GM12878 (cell line): ENCODE results near the gene OSBPL2. TPM values are rescaled to one million over a fixed set of nuclear protein-coding genes. Genes with fewer than 3 reads are reported as not detected.

Source experiments
- ATAC-seq: fragments of 200-7000 bp; cut with Tn5 transposase; 3 replicates; pipeline ENCODE4 v1.9.1; 2020; ENCODE audit warnings: mild to moderate bottlenecking, moderate library complexity
- BruUV-seq: library from RNA; stranded (reverse); fragments of 400-500 nt; replicated peaks from 2 replicates; lab custom pipeline; 2021; lab: Mats Ljungman, UMichigan
- CTCF ChIA-PET: fragments of 300-600 bp; sonication (Branson Sonifier 250); formaldehyde crosslinking; extraction: SDS; loops from one replicate; lab custom pipeline; 2021; ENCODE audit warnings: inconsistent platforms; lab: Yijun Ruan, JAX
- POLR2A ChIA-PET: fragments of 350-600 bp; formaldehyde crosslinking; extraction: SDS; loops from one replicate; lab custom pipeline; 2021; ENCODE audit warnings: inconsistent platforms; lab: Charles Lee
- RAD21 ChIA-PET: fragments of 300-600 bp; sonication (Branson Sonifier 250); formaldehyde crosslinking; loops from one replicate; lab custom pipeline; 2023; ENCODE audit warnings: antibody characterized with exemption; ENCODE audit not compliant: unreplicated experiment; lab: Charles Lee
- SMC1A ChIA-PET: fragments of 300-600 bp; sonication (Branson Sonifier 250); formaldehyde crosslinking; loops from one replicate; lab custom pipeline; 2023; ENCODE audit not compliant: unreplicated experiment, uncharacterized antibody; lab: Charles Lee
- DNase-seq: peaks from one replicate; pipeline ENCODE4 v3.0.0-alpha.2; 2011; ENCODE audit warnings: low read depth, low spot score
- FAIRE-seq: peaks from 3 replicates; lab custom pipeline; 2011; peaks lifted over from hg19 to GRCh38; lab: Jason Lieb, UNC
- H2AFZ ChIP-seq: 2 replicates; pipeline ENCODE4 v1.6.0; 2011; ENCODE audit warnings: low read depth, low read length, control low read depth; ENCODE audit not compliant: control insufficient read depth
- H3K27ac ChIP-seq: 2 replicates; pipeline ENCODE4 v1.5.1; 2011; ENCODE audit warnings: control low read depth; ENCODE audit not compliant: control insufficient read depth, insufficient read depth
- H3K27me3 ChIP-seq, 2 experiments: replicated peaks in 1 of 2; 2 replicates each; pipeline versions ENCODE4 v1.6.0 to v1.6.1; 2011; ENCODE audit warnings: low read length in 1 of 2; ENCODE audit not compliant: control insufficient read depth in 2 of 2, insufficient read depth in 2 of 2
- H3K36me3 ChIP-seq, 2 experiments: 2 replicates each; pipeline ENCODE4 v1.5.1; 2011; ENCODE audit warnings: low read length in 1 of 2; ENCODE audit not compliant: control insufficient read depth in 2 of 2, insufficient read depth in 2 of 2
- H3K4me1 ChIP-seq: 2 replicates; pipeline ENCODE4 v1.6.1; 2011; ENCODE audit warnings: mild to moderate bottlenecking, low read length, moderate library complexity, mixed read lengths; ENCODE audit not compliant: control insufficient read depth, insufficient read depth
- H3K4me2 ChIP-seq: 2 replicates; pipeline ENCODE4 v1.6.0; 2011; ENCODE audit warnings: control low read depth; ENCODE audit not compliant: control insufficient read depth, insufficient read depth
- H3K4me3 ChIP-seq: fragments of 200-600 bp; sonication (generic); 2 replicates; pipeline ENCODE4 v1.5.1; 2016
- H3K79me2 ChIP-seq: 2 replicates; pipeline ENCODE4 v1.6.0; 2011; ENCODE audit warnings: low read length; ENCODE audit not compliant: control insufficient read depth, insufficient read depth
- H3K9ac ChIP-seq: 2 replicates; pipeline ENCODE4 v1.8.0; 2011; ENCODE audit warnings: low read length, control low read depth, mixed read lengths; ENCODE audit not compliant: control insufficient read depth, insufficient read depth
- H3K9me3 ChIP-seq: replicated peaks from 3 replicates; pipeline ENCODE4 v1.5.1; 2011; ENCODE audit warnings: mild to moderate bottlenecking, low read length; ENCODE audit not compliant: control insufficient read depth, insufficient read depth
- H4K20me1 ChIP-seq: 2 replicates; pipeline ENCODE4 v1.6.0; 2011; ENCODE audit not compliant: control insufficient read depth, insufficient read depth
- ATF7 ChIP-seq: fragments of 450-650 bp; IDR thresholded peaks from 2 replicates; pipeline ENCODE4 v1.6.1; 2016; ENCODE audit warnings: low read depth, mild to moderate bottlenecking
- CHD2 ChIP-seq: IDR thresholded peaks from 2 replicates; pipeline ENCODE4 v1.6.1; 2011; ENCODE audit warnings: low read depth, low read length, improper control_type of control experiment, borderline replicate concordance
- CREB1 ChIP-seq: IDR thresholded peaks from 2 replicates; pipeline ENCODE4 v1.6.1; 2012; ENCODE audit warnings: low read depth, mild to moderate bottlenecking, inconsistent platforms
- ELK1 ChIP-seq: IDR thresholded peaks from 2 replicates; pipeline ENCODE4 v1.6.1; 2012; ENCODE audit warnings: low read depth, low read length, improper control_type of control experiment
- ESRRA ChIP-seq: IDR thresholded peaks from 2 replicates; pipeline ENCODE4 v1.6.1; 2012; ENCODE audit warnings: mild to moderate bottlenecking, low read length, improper control_type of control experiment
- KDM1A ChIP-seq: fragments of 200-600 bp; sonication (generic); IDR thresholded peaks from 2 replicates; pipeline ENCODE4 v1.6.1; 2016; ENCODE audit warnings: borderline replicate concordance
- NR2C1 ChIP-seq: fragments of 450-650 bp; IDR thresholded peaks from 2 replicates; pipeline ENCODE4 v1.6.1; 2017; ENCODE audit warnings: antibody characterized with exemption, mild to moderate bottlenecking, moderate library complexity
- PAX5 ChIP-seq: IDR thresholded peaks from 2 replicates; pipeline ENCODE4 v1.6.1; 2011; ENCODE audit warnings: low read depth, low read length, borderline replicate concordance
- ZNF207 ChIP-seq: fragments of 450-650 bp; IDR thresholded peaks from 2 replicates; pipeline ENCODE4 v1.6.1; 2014; ENCODE audit warnings: antibody characterized with exemption, mild to moderate bottlenecking, borderline replicate concordance
- WGBS: methylation state at CpG from one replicate; pipeline ENCODE4 v1.1.6; 2016; ENCODE audit warnings: low lambda C conversion rate; ENCODE audit not compliant: insufficient replicate concordance, insufficient coverage; ENCODE audit errors: missing lambda C conversion rate; 5-methylcytosine and 5-hydroxymethylcytosine counted together
- in situ Hi-C: fragments of 300-500 bp; cut with MboI; formaldehyde crosslinking; loops from 9 replicates; pipeline ENCODE4 v1.14.3; 2018; ENCODE audit warnings: mixed read lengths
- intact Hi-C: fragments of 100-400 bp; cut with micrococcal nuclease; formaldehyde crosslinking; loops from one replicate; pipeline ENCODE4 v1.14.2; 2022; ENCODE audit not compliant: unreplicated experiment
- polyA plus RNA-seq, 11 experiments: library from polyadenylated mRNA; depleted of rRNA in 4 of 11; unstranded in 6 of 11; stranded (reverse) in 5 of 11; fragments of >200 nt; fragmentation: Nextera tagmentation in 4 of 11; fragmentation: Illumina TruSeq in 1 of 11; extraction: Ambion mirVana in 4 of 11; extraction: Trizol in 1 of 11; gene quantifications; 1 replicate in 1 of 11; 2 replicates in 10 of 11; pipeline versions ENCODE4 v1.2.1 to v1.2.3, GENCODE V29; 2011 to 2016; ENCODE audit warnings: inconsistent platforms in 2 of 11, missing spikeins in 2 of 11, low read depth in 1 of 11
- total RNA-seq, 4 experiments: library from RNA; depleted of rRNA in 3 of 4; stranded (reverse); fragments of >200 nt in 3 of 4; fragmentation: Illumina TruSeq in 1 of 4; extraction: Trizol in 1 of 4; gene quantifications; 2 replicates each; pipeline versions ENCODE4 v1.2.1 to v1.2.3, GENCODE V29; 2013 to 2021
- TF ChIP-seq, protein P1 (sequence below): fragments of 450-650 bp; IDR thresholded peaks from 2 replicates; pipeline ENCODE4 v1.6.1; 2017; ENCODE audit warnings: mild to moderate bottlenecking
- TF ChIP-seq, protein P2 (sequence below), 3 experiments: IDR thresholded peaks in 2 of 3; conservative IDR thresholded peaks in 1 of 3; 2 replicates each; pipeline ENCODE4 v1.5.1; 2011; ENCODE audit warnings: low read depth in 3 of 3, low read length in 3 of 3, mild to moderate bottlenecking in 3 of 3, control low read depth in 2 of 3, moderate library complexity in 2 of 3, inconsistent platforms in 1 of 3, mixed read lengths in 1 of 3; ENCODE audit not compliant: control insufficient read depth in 2 of 3, insufficient read depth in 1 of 3; ENCODE audit errors: extremely low read depth in 1 of 3

OSBPL2 gene
- total and polyA plus RNA-seq, 10 of the 15 experiments (the other 5 are each of a cell fraction or from before 2014, with no cell fraction given): 2.8 to 22.3 (median 14.7) TPM

GRCh38 chr20:62320581-62321354, 82.4 kb downstream of the OSBPL2 start:
- in situ Hi-C loops: no loop called here
- intact Hi-C loops: no loop called here
- H3K4me2 ChIP-seq: no peak overlapping the region
- H3K9ac ChIP-seq: no peak overlapping the region
- no peaks in the 10 kb centered on the region for H4K20me1 ChIP-seq
- H3K27me3 ChIP-seq: no peaks in the 10 kb centered on the region
- TF ChIP-seq, protein P1, sequence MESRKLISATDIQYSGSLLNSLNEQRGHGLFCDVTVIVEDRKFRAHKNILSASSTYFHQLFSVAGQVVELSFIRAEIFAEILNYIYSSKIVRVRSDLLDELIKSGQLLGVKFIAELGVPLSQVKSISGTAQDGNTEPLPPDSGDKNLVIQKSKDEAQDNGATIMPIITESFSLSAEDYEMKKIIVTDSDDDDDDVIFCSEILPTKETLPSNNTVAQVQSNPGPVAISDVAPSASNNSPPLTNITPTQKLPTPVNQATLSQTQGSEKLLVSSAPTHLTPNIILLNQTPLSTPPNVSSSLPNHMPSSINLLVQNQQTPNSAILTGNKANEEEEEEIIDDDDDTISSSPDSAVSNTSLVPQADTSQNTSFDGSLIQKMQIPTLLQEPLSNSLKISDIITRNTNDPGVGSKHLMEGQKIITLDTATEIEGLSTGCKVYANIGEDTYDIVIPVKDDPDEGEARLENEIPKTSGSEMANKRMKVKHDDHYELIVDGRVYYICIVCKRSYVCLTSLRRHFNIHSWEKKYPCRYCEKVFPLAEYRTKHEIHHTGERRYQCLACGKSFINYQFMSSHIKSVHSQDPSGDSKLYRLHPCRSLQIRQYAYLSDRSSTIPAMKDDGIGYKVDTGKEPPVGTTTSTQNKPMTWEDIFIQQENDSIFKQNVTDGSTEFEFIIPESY: no peak
- TF ChIP-seq ZNF207 (no peak), ELK1 (no peak), KDM1A (no peak), CREB1 (no peak), ATF7 (no peak), NR2C1 (no peak), CHD2 (no peak), PAX5 (no peak), ESRRA (no peak)
- TF ChIP-seq, protein P2, sequence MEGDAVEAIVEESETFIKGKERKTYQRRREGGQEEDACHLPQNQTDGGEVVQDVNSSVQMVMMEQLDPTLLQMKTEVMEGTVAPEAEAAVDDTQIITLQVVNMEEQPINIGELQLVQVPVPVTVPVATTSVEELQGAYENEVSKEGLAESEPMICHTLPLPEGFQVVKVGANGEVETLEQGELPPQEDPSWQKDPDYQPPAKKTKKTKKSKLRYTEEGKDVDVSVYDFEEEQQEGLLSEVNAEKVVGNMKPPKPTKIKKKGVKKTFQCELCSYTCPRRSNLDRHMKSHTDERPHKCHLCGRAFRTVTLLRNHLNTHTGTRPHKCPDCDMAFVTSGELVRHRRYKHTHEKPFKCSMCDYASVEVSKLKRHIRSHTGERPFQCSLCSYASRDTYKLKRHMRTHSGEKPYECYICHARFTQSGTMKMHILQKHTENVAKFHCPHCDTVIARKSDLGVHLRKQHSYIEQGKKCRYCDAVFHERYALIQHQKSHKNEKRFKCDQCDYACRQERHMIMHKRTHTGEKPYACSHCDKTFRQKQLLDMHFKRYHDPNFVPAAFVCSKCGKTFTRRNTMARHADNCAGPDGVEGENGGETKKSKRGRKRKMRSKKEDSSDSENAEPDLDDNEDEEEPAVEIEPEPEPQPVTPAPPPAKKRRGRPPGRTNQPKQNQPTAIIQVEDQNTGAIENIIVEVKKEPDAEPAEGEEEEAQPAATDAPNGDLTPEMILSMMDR (IDR thresholded peaks at IDR 0.05 in 2 of 3, conservative IDR thresholded peaks at IDR 0.05 in 1 of 3; ENCODE audit: control insufficient read depth in 2 of 3, extremely low read depth in 1 of 3, insufficient read depth in 1 of 3, low read depth in 3 of 3, low read length in 3 of 3): no peak
- DNase-seq (no peak), ATAC-seq (peak; percentile 61), FAIRE-seq (no peak)
- RAD21 ChIA-PET: no interaction called here
- SMC1A ChIA-PET: no interaction called here
- WGBS: 97% methylated on average over 17 of the region's 22 CpGs
- no peak overlapping the region for H3K27ac ChIP-seq
- no peaks in the 10 kb centered on the region for H3K79me2 ChIP-seq
- no peaks in the 10 kb centered on the region for H3K36me3 ChIP-seq
- no peak overlapping the region for H2AFZ ChIP-seq
- no peak overlapping the region for H3K4me3 ChIP-seq
- POLR2A ChIA-PET: no interaction called here
- H3K4me1 ChIP-seq: no peaks in the 10 kb centered on the region
- H3K9me3 ChIP-seq: no peaks in the 10 kb centered on the region; the same call in 2 of the 3 replicates
- BruUV-seq: no TSS peak
- CTCF ChIA-PET: no interaction called here
